DND-41 (cell line): Measurements from ENCODE around the gene ACADM.

Experiments
- EZH2 ChIP-seq: IDR thresholded peaks from 3 replicates; pipeline ENCODE4 v1.6.1; 2012; ENCODE audit warnings: borderline replicate concordance, low read depth, mild to moderate bottlenecking, moderate library complexity, low read length, inconsistent platforms; ENCODE audit not compliant: severe bottlenecking
- TF ChIP-seq, protein P1 (sequence below): IDR thresholded peaks from 2 replicates; pipeline ENCODE4 v1.5.1; 2012; ENCODE audit warnings: borderline replicate concordance, low read length, moderate library complexity, mild to moderate bottlenecking; ENCODE audit not compliant: poor library complexity, severe bottlenecking; ENCODE audit errors: extremely low read depth

DNA sequence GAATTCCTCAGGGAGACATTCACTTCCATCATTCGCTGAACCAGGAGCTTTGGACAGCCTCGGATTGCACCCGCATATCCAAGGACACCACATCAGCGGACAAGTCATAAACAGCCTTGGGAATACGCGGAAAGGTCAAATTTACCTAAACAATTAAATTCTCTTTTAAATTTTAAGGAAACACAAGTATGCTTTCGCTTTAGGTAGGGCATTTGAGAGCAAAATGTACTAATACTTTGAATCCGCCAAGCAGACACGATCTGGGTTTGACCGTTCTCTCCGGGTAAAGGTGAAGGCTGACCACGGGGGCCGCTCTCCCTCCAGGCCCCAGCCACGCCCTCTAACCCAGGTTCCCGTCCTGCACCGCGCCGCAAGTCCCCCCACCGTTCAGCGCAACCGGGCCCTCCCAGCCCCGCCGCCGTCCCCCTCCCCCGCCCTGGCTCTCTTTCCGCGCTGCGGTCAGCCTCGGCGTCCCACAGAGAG is 479 bp upstream of the ACADM start:
- TF ChIP-seq, protein P1, sequence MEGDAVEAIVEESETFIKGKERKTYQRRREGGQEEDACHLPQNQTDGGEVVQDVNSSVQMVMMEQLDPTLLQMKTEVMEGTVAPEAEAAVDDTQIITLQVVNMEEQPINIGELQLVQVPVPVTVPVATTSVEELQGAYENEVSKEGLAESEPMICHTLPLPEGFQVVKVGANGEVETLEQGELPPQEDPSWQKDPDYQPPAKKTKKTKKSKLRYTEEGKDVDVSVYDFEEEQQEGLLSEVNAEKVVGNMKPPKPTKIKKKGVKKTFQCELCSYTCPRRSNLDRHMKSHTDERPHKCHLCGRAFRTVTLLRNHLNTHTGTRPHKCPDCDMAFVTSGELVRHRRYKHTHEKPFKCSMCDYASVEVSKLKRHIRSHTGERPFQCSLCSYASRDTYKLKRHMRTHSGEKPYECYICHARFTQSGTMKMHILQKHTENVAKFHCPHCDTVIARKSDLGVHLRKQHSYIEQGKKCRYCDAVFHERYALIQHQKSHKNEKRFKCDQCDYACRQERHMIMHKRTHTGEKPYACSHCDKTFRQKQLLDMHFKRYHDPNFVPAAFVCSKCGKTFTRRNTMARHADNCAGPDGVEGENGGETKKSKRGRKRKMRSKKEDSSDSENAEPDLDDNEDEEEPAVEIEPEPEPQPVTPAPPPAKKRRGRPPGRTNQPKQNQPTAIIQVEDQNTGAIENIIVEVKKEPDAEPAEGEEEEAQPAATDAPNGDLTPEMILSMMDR, result no peak
- TF ChIP-seq EZH2, result no peak
